Heart right ventricle (tissue), 16 donors: ENCODE measurements around the gene MTFP1. TPM values are rescaled to one million over a fixed set of nuclear protein-coding genes. Genes with fewer than 3 reads are reported as not detected.

Source experiments
- ATAC-seq, 8 donors: fragments of 200-7000 bp; cut with Tn5 transposase; one replicate each; pipeline ENCODE4 v1.9.1; 2020; ENCODE audit warnings: mild to moderate bottlenecking in 8 of 8, moderate library complexity in 8 of 8, moderate number of reproducible peaks in 1 of 8
- DNase-seq, 2 donors: peaks; one replicate each; pipeline ENCODE4 v3.0.0-alpha.2; 2020
- H3K27ac ChIP-seq, 10 donors: fragments of 200-600 bp; sonication (generic) in 2 of 10; one replicate each; pipeline versions ENCODE4 v1.5.0 to v1.8.0; 2020 to 2022; ENCODE audit warnings: mild to moderate bottlenecking in 3 of 10
- H3K27me3 ChIP-seq, 7 donors: fragments of 200-600 bp; one replicate each; pipeline ENCODE4 v1.8.0; 2021 to 2022; ENCODE audit warnings: mild to moderate bottlenecking in 2 of 7
- H3K36me3 ChIP-seq, 9 donors: fragments of 200-600 bp; sonication (generic) in 1 of 9; one replicate each; pipeline versions ENCODE4 v1.5.0 to v1.8.0; 2020 to 2022; ENCODE audit warnings: mild to moderate bottlenecking in 2 of 9
- H3K4me1 ChIP-seq, 9 donors: fragments of 200-600 bp; sonication (generic) in 1 of 9; one replicate each; pipeline versions ENCODE4 v1.5.0 to v1.8.0; 2020 to 2022; ENCODE audit warnings: mild to moderate bottlenecking in 4 of 9
- H3K4me3 ChIP-seq, 10 donors: fragments of 200-600 bp; sonication (generic) in 2 of 10; one replicate each; pipeline versions ENCODE4 v1.5.0 to v1.8.0; 2020 to 2022; ENCODE audit warnings: mild to moderate bottlenecking in 7 of 10, moderate library complexity in 2 of 10
- H3K9me3 ChIP-seq, 11 donors: fragments of 200-600 bp in 10 of 11; sonication (generic) in 2 of 11; one replicate each; pipeline versions ENCODE4 v1.5.0 to v1.8.0; 2013 to 2022; ENCODE audit warnings: mild to moderate bottlenecking in 2 of 11, control low read depth in 1 of 11, moderate library complexity in 1 of 11
- WGBS, 2 donors: extraction: QIAGEN DNeasy Blood & Tissue Kit; methylation state at CpG; one replicate each; pipeline ENCODE4 v1.1.7; 2013; ENCODE audit warnings: inconsistent platforms in 1 of 2; 5-methylcytosine and 5-hydroxymethylcytosine counted together
- intact Hi-C, 10 donors: fragments of 100-400 bp; cut with DNase I; formaldehyde crosslinking; loops; one replicate each; pipeline versions ENCODE4 v1.11.1 to v1.14.2; 2022
- polyA plus RNA-seq, 2 donors: library from polyadenylated mRNA; stranded (reverse); fragments of 200-250 nt; gene quantifications; one replicate each; pipeline ENCODE4 v1.2.3, GENCODE V29; 2013
- total RNA-seq, 10 donors: library from RNA; stranded (reverse); fragmentation: NEBNext Ultra II Directional in 3 of 10; extraction: Animal tissue kit (Norgen Biotek cat#: 25700) in 3 of 10; gene quantifications; one replicate each; pipeline versions ENCODE4 v1.2.1 to v1.2.4, GENCODE V29; 2021 to 2023
- TF ChIP-seq, protein P1 (sequence below), 9 donors: fragments of 200-600 bp; sonication (generic) in 2 of 9; IDR thresholded peaks; one replicate each; pipeline versions ENCODE4 v1.5.0 to v1.8.0; 2021 to 2022; ENCODE audit warnings: antibody characterized with exemption in 9 of 9, mild to moderate bottlenecking in 5 of 9, moderate library complexity in 1 of 9
- donor health status: Arrhythmogenic right ventricular cardiomyopathy.
- donor health status: ischemic (EF 13 %, LVEDD 7.1; RV severe dilation, severe dysfunction).
- donor health status: healthy with polysubstance abuse.
- donor health status: DM: no; HTN: yes; CAD: no.
- donor health status: DM: no; HTN: no; CAD: no.
- donor health status: ischemic (EF 25% LVEDD 6.9; RV normal size, moderate dysfunction).
- donor health status: ischemic (EF 25% LVEDD 5.7; RV mildly dilated, moderate dysfunction).
- donor health status: healthy.
- donor health status: DM: yes; HTN: yes; CAD: no.
- donor health status: Ischemic cardiomyopathy.
- donor health status: ischemic (EF 35%, LVEDD 5.7; RV mildly dilated, moderate dysfunction).
- donor health status: nonischemic (EF 11% LVEDD 7.7; RV severe dilation, severe dysfunction).
- donor health status: DM: yes; HTN: yes; CAD: no.
- donor health status: PGD.
- donor health status: ischemic (EF 29% LVEDD 5.4; RV normal size, mild dysfunction).
- donor health status: nonischemic (EF 23%, LVEDD 6.1; RV moderate dilation, normal function).

MTFP1 gene
- total and polyA plus RNA-seq, 12 donors: 5.9 to 132 (median 17.9) TPM

DNA sequence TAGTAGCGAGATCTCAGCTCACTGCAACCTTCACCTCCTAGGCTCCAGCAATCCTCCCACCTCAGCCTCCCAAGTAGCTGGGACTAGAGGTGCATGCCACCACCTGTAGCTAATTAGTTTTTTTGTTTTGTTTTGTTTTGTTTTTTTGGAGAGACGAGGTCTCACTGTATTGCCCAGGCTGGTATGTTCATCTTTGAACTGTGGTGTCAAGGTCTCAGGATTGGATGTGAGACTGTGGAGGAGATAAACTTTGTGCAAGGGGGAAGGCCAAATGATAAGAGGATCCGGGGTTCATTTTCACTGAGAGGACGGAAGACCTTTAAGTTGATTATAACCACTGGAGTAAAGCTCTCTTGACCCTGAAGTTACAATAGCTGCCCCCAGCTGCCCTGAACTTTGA, 19.8 kb upstream of the MTFP1 start:
- no peaks in the 10 kb centered on the region for H3K9me3 ChIP-seq
- 55 to 61% methylated on average over 4 of the region's 4 CpGs for WGBS, 2 donors
- no peak for ATAC-seq
- H3K36me3 ChIP-seq: peaks cover 0 to 42% (median 0%) of the 10 kb centered on the region in 9 donors
- peaks cover 0 to 4% (median 0%) of the 10 kb centered on the region in 9 donors for H3K4me1 ChIP-seq
- TF ChIP-seq, protein P1, sequence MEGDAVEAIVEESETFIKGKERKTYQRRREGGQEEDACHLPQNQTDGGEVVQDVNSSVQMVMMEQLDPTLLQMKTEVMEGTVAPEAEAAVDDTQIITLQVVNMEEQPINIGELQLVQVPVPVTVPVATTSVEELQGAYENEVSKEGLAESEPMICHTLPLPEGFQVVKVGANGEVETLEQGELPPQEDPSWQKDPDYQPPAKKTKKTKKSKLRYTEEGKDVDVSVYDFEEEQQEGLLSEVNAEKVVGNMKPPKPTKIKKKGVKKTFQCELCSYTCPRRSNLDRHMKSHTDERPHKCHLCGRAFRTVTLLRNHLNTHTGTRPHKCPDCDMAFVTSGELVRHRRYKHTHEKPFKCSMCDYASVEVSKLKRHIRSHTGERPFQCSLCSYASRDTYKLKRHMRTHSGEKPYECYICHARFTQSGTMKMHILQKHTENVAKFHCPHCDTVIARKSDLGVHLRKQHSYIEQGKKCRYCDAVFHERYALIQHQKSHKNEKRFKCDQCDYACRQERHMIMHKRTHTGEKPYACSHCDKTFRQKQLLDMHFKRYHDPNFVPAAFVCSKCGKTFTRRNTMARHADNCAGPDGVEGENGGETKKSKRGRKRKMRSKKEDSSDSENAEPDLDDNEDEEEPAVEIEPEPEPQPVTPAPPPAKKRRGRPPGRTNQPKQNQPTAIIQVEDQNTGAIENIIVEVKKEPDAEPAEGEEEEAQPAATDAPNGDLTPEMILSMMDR (IDR thresholded peaks at IDR 0.05): no peak
- no peaks in the 10 kb centered on the region for H3K27me3 ChIP-seq
- no peak overlapping the region for H3K4me3 ChIP-seq
- DNase-seq: no peak
- intact Hi-C loops: no loop called here
- H3K27ac ChIP-seq: no peak overlapping the region

- intact Hi-C loops: no loop called here
- Histone ChIP-seq H3K4me3 (no peak overlapping the region), H3K9me3 (no peaks in the 10 kb centered on the region), H3K27me3 (no peaks in the 10 kb centered on the region), H3K4me1 (peaks cover 0 to 4% (median 0%) of the 10 kb centered on the region in 9 donors), H3K27ac (no peak overlapping the region), H3K36me3 (peaks cover 0 to 48% (median 0%) of the 10 kb centered on the region in 9 donors)
- WGBS, 2 donors: 72 to 92% methylated on average over 6 of the region's 6 CpGs
- DNase-seq: no peak
- no peak for ATAC-seq
- TF ChIP-seq, protein P1 (IDR thresholded peaks at IDR 0.05): no peak
Measured at GRCh38 chr22:30406400-30406799, 19.2 kb upstream of the MTFP1 start.

- intact Hi-C loops: no loop called here
- peak in 3 of 8 donors; percentile 16 to 57 (median 43) for ATAC-seq
Measured at GRCh38 chr22:30408388-30409102, 17.0 kb upstream of the MTFP1 start.

GRCh38 chr22:30411780-30412179, 13.8 kb upstream of the MTFP1 start:
- intact Hi-C loops: no loop called here

More at GRCh38 chr22:30408388-30409102, 17.0 kb upstream of the MTFP1 start:
- H3K4me1 ChIP-seq: no peaks in the 10 kb centered on the region
- DNase-seq: no peak
- H3K36me3 ChIP-seq: peaks cover 0 to 59% (median 0%) of the 10 kb centered on the region in 9 donors
- no peaks in the 10 kb centered on the region for H3K9me3 ChIP-seq
- H3K4me3 ChIP-seq: no peak overlapping the region
- TF ChIP-seq, protein P1 (IDR thresholded peaks at IDR 0.05): no peak
- no peak overlapping the region for H3K27ac ChIP-seq
- 81 to 85% methylated on average over 13 of the region's 13 CpGs for WGBS, 2 donors
- H3K27me3 ChIP-seq: no peaks in the 10 kb centered on the region

More at GRCh38 chr22:30411780-30412179, 13.8 kb upstream of the MTFP1 start:
- Histone ChIP-seq H3K27ac (no peak overlapping the region), H3K4me3 (no peak overlapping the region), H3K36me3 (peaks cover 0 to 84% (median 12%) of the 10 kb centered on the region in 9 donors), H3K27me3 (no peaks in the 10 kb centered on the region), H3K9me3 (no peaks in the 10 kb centered on the region), H3K4me1 (no peaks in the 10 kb centered on the region)
- ATAC-seq: no peak
- WGBS, 2 donors: 85 to 87% methylated on average over 3 of the region's 3 CpGs
- TF ChIP-seq, protein P1 (IDR thresholded peaks at IDR 0.05): no peak
- no peak for DNase-seq
